Psoas muscle (tissue), 8 donors: ENCODE data around the gene EPB41L4B. TPM values are rescaled to one million over a fixed set of nuclear protein-coding genes. Genes with fewer than 3 reads are reported as not detected.
A peak's percentile ranks its signal among the peaks of the same experiment; 100 is the strongest.
"Not testable (repeated sequence)": the region's sequence is repeated elsewhere in the genome, so short reads cannot be mapped to it uniquely, and the experiment has no call there.

Experiments used
- ATAC-seq, 4 donors: fragments of 200-7000 bp; cut with Tn5 transposase; one replicate each; pipeline ENCODE4 v1.9.1; 2020; ENCODE audit warnings: moderate library complexity in 3 of 4, mild to moderate bottlenecking in 2 of 4
- DNase-seq, 2 donors: peaks; one replicate each; pipeline ENCODE4 v3.0.0-alpha.2; 2020
- H3K27ac ChIP-seq: fragments of 200-600 bp; one replicate; pipeline ENCODE4 v1.8.0; 2022
- H3K27me3 ChIP-seq, 3 donors: fragments of 200-600 bp in 1 of 3; one replicate each; pipeline versions ENCODE4 v1.6.1 to v1.8.0; 2013 to 2022; ENCODE audit warnings: low read length in 2 of 3, mild to moderate bottlenecking in 2 of 3, moderate library complexity in 1 of 3; ENCODE audit not compliant: insufficient read depth in 3 of 3
- H3K36me3 ChIP-seq, 2 donors: fragments of 200-600 bp in 1 of 2; one replicate each; pipeline versions ENCODE4 v1.6.1 to v1.8.0; 2013 to 2022; ENCODE audit warnings: low read depth in 1 of 2, mild to moderate bottlenecking in 1 of 2, moderate library complexity in 1 of 2; ENCODE audit not compliant: insufficient read depth in 1 of 2
- H3K4me1 ChIP-seq: fragments of 200-600 bp; one replicate; pipeline ENCODE4 v1.8.0; 2022
- H3K4me3 ChIP-seq: fragments of 200-600 bp; one replicate; pipeline ENCODE4 v1.8.0; 2022; ENCODE audit warnings: mild to moderate bottlenecking
- H3K9me3 ChIP-seq: fragments of 200-600 bp; one replicate; pipeline ENCODE4 v1.8.0; 2022
- WGBS, 3 donors: extraction: QIAGEN DNeasy Blood & Tissue Kit; methylation state at CpG; one replicate each; pipeline versions ENCODE4 v1.1.6 to v1.1.7; 2013; 5-methylcytosine and 5-hydroxymethylcytosine counted together
- intact Hi-C, 2 donors: fragments of 100-400 bp; cut with DNase I; formaldehyde crosslinking; loops; one replicate each; pipeline versions ENCODE4 v1.11.0 to v1.14.2; 2022
- long read RNA-seq, 2 donors: library from polyadenylated mRNA; unstranded; transcript quantifications; one replicate each; pipeline ENCODE4 v2.0.0, GENCODE V29; 2021
- polyA plus RNA-seq, 3 donors: library from polyadenylated mRNA; stranded (reverse); fragments of 200-250 nt; gene quantifications; one replicate each; pipeline ENCODE4 v1.2.3, GENCODE V29; 2013
- total RNA-seq, 4 donors: library from RNA; stranded (reverse); fragmentation: NEBNext Ultra II Directional in 2 of 4; extraction: Animal tissue kit (Norgen Biotek cat#: 25700) in 2 of 4; gene quantifications; one replicate each; pipeline versions ENCODE4 v1.2.1 to v1.2.4, GENCODE V29; 2021 to 2023
- TF ChIP-seq, protein P1 (sequence below): fragments of 200-600 bp; IDR thresholded peaks from one replicate; pipeline ENCODE4 v1.8.0; 2022; ENCODE audit warnings: antibody characterized with exemption
- donor health status: healthy with polysubstance abuse.
- donor health status: DM: no; HTN: no; CAD: no; lungs with moderate emphysema.
- donor health status: Bipolar disorder and iron deficiency.
- donor health status: healthy.
- donor health status: DM: yes; HTN: yes; CAD: no.
- donor health status: DM: no; HTN: no; CAD: no.
- donor health status: DM: no; HTN: no; CAD: no.
- donor health status: DM: yes; HTN: yes; CAD: no.

Gene EPB41L4B
- total RNA-seq: 1 to 10 TPM in 3 of 4 donors, under 1 TPM in 1; 0.54 to 4.6 (median 1.7) TPM
- polyA plus RNA-seq: 1 to 10 TPM in 2 of 3 donors, under 1 TPM in 1; 0.33 to 2.6 (median 1.8) TPM
- long read RNA-seq, donor 1: 0 reads
- long read RNA-seq, donor 2, full-length matches to known transcripts: 1 of 9 reads
- long read RNA-seq, donor 2, partial matches to known transcripts: 1 of 9 reads
- long read RNA-seq, donor 2, other reads (novel, unspliced or antisense): 7 of 9 reads

GRCh38 chr9:109320742-109321448 lies at the start of gene EPB41L4B:
EPB41L4B (minus strand) TSS chr9:109321059; CDS start chr9:109320446, 613 bp downstream.
- TF ChIP-seq, protein P1, sequence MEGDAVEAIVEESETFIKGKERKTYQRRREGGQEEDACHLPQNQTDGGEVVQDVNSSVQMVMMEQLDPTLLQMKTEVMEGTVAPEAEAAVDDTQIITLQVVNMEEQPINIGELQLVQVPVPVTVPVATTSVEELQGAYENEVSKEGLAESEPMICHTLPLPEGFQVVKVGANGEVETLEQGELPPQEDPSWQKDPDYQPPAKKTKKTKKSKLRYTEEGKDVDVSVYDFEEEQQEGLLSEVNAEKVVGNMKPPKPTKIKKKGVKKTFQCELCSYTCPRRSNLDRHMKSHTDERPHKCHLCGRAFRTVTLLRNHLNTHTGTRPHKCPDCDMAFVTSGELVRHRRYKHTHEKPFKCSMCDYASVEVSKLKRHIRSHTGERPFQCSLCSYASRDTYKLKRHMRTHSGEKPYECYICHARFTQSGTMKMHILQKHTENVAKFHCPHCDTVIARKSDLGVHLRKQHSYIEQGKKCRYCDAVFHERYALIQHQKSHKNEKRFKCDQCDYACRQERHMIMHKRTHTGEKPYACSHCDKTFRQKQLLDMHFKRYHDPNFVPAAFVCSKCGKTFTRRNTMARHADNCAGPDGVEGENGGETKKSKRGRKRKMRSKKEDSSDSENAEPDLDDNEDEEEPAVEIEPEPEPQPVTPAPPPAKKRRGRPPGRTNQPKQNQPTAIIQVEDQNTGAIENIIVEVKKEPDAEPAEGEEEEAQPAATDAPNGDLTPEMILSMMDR: peak; percentile 97
- no peak within 1 kb of the TSS for H3K27ac ChIP-seq
- no peaks in the 10 kb centered on the region for H3K36me3 ChIP-seq

DNA sequence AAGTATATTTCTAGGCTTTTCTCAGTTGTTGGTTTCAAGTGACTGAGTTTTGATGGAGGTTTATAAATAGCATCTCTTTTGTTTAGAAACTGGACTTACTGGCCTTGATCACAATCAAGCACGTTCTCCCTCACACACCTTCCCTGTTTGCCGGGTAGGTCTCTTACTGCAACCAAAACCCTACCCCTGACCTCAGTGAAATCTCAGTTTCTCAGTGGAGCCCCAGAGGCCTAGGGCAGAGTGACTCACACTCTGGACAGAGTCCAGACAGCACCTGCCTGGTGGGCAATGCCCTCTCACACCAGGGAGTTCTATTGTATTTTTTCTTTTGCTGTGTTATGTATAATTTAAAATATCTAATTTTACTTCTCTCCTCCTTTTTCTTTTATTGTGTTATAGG lies 48.4 kb upstream of the EPB41L4B start:
- Histone ChIP-seq H3K36me3 (no peaks in the 10 kb centered on the region), H3K9me3 (no peaks in the 10 kb centered on the region), H3K4me3 (no peak overlapping the region), H3K27me3 (no peaks in the 10 kb centered on the region), H3K4me1 (no peaks in the 10 kb centered on the region), H3K27ac (no peak overlapping the region)
- TF ChIP-seq, protein P1: no peak
- no peak for ATAC-seq
- no peak for DNase-seq
- 72 to 86% (median 78%) methylated on average over 2 of the region's 2 CpGs for WGBS, 3 donors
- intact Hi-C loops: no loop called here

More at GRCh38 chr9:109320742-109321448, at the start of gene EPB41L4B:
- Histone ChIP-seq H3K4me1 (no peaks in the 10 kb centered on the region), H3K4me3 (peak within 1 kb of the TSS; percentile 58), H3K9me3 (no peaks in the 10 kb centered on the region), H3K27me3 (peaks cover 0 to 17% (median 1%) of the 10 kb centered on the region in 3 donors)
- WGBS, 3 donors: 0 to 1% (median 1%) methylated on average over 26 to 72 of the region's 72 CpGs
- DNase-seq (peak; percentile 86 to 93), ATAC-seq (peak; percentile 91 to 94 (median 94))
- intact Hi-C loops: no loop called here

- H3K4me1 ChIP-seq: no peaks in the 10 kb centered on the region
- H3K36me3 ChIP-seq: no peaks in the 10 kb centered on the region
- H3K27me3 ChIP-seq: peaks cover 0 to 2% (median 0%) of the 10 kb centered on the region in 3 donors
- intact Hi-C loops: no loop called here
- H3K4me3 ChIP-seq: no peak overlapping the region
- DNase-seq (no peak), ATAC-seq (no peak)
- TF ChIP-seq, protein P1: no peak
- no peak overlapping the region for H3K27ac ChIP-seq
- WGBS, 3 donors: 77 to 87% (median 85%) methylated on average over 5 of the region's 5 CpGs
- no peaks in the 10 kb centered on the region for H3K9me3 ChIP-seq
Measured at GRCh38 chr9:109360771-109361170, 39.9 kb upstream of the EPB41L4B start.

DNA sequence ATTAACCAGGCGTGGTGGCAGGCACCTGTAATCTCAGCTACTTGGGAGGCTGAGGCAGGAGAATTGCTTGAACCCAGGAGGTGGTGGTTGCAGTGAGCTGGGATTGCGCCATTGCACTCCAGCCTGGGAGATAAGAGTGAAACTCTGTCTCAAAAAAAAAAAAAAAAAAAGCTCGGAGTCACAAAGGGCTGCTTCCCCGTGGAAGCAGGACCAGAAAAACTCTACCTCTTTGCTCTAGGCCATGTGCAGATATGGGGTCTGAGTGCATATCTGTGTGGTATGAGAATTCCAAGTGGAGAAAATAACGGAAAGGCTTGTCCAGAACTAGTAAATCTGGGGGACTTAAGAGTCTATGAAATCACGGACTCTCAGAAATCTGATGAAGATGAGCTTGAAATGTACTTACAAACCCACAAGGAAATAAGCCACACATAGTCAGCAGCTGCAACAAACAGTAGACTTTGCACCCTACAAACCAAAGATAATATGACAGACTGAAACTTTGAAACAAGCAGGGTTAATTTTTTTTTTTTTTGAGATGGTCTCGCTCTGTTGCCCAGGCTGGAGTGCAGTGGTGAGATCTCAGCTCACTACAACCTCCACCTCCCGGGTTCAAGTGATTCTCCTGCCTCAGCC lies 38.2 kb upstream of the EPB41L4B start:
- H3K36me3 ChIP-seq, ATAC-seq, H3K27ac ChIP-seq, H3K4me1 ChIP-seq, H3K27me3 ChIP-seq, DNase-seq, H3K9me3 ChIP-seq, intact Hi-C loops, H3K4me3 ChIP-seq: not testable (repeated sequence)
- 81 to 89% (median 86%) methylated on average over 8 of the region's 8 CpGs for WGBS, 3 donors
